Esophagus mucosa (tissue), 1 donor: ENCODE measurements around the gene NEU1. TPM values are rescaled to one million over a fixed set of nuclear protein-coding genes. Genes with fewer than 3 reads are reported as not detected.
"Not testable (repeated sequence)": the region's sequence is repeated elsewhere in the genome, so short reads cannot be mapped to it uniquely, and the experiment has no call there.

Experiments used
- ATAC-seq: fragments of 200-7000 bp; cut with Tn5 transposase; one replicate; pipeline ENCODE4 v1.9.1; 2020
- total RNA-seq: library from RNA; stranded (reverse); gene quantifications from one replicate; pipeline ENCODE4 v1.2.4, GENCODE V29; 2023
- donor health status: DM: yes; HTN: yes; CAD: no.

Gene NEU1
- total RNA-seq, 1 donor from 2014 or later: 17.9 TPM

GRCh38 chr6:31817133-31817928 lies 45.3 kb downstream of the NEU1 start:
- ATAC-seq: not testable (repeated sequence)

- peak; percentile 71 for ATAC-seq
These were observed 47.4 kb downstream of the NEU1 start, which contains the start of the genes HSPA1A and HSPA1L for GRCh38 chr6:31815025-31815838. Gene HSPA1A, plus strand, starts transcription at chr6:31815543. Its CDS starts 214 bp downstream, at chr6:31815757. Gene HSPA1L, minus strand, starts transcription at chr6:31815283. Its CDS starts 3,311 bp downstream, at chr6:31811972.

GRCh38 chr6:31814677-31815024 lies 48.0 kb downstream of the NEU1 start:
- ATAC-seq: peak; percentile 86

DNA sequence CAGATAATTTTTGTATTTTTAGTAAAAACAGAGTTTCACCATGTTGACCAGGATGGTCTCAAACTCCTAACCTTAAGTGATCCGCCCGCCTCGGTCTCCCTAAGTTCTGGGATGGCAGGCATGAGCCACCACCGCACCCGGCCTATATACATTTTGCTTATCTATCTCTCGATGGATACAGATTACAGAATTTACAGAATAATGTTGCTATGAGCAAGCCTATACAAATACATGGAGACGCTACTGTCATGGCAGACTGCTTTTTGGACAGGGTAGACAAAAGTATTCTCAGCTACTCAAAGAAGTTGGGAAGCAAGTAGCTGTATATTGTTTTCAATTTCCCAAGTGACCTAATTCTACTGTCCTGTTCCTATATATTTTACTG lies 49.2 kb downstream of the NEU1 start:
- no peak for ATAC-seq

DNA sequence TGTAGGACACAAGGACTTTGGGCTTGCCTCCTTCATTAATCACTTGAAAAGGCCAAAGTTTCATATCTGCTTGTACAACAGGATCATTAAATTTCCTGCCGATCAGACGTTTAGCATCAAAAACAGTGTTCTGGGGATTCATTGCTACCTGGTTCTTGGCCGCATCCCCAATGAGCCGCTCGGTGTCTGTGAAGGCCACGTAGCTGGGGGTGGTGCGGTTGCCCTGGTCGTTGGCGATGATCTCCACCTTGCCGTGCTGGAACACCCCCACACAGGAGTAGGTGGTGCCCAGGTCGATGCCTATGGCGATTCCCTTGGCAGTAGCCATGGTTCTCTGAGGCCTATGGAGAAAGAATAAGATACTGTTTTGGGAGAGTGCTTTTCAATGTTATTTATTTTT lies 51.0 kb downstream of the NEU1 start:
- no peak for ATAC-seq

GRCh38 chr6:31808599-31808998 lies 54.0 kb downstream of the NEU1 start:
- ATAC-seq: not testable (repeated sequence)

Other genes starting within 250 kb of the NEU1 start
- 3.3 TPM for gene AIF1, start 247.6 kb downstream of the NEU1 start, total RNA-seq
- gene PRRC2A, start 242.1 kb downstream of the NEU1 start, total RNA-seq: 103 TPM
- 143 TPM for gene BAG6, start 210.2 kb downstream of the NEU1 start, total RNA-seq
- gene APOM, start 206.9 kb downstream of the NEU1 start, total RNA-seq: 1.6 TPM
- 18.1 TPM for gene C6orf47, start 202.0 kb downstream of the NEU1 start, total RNA-seq
- 8.2 TPM for gene GPANK1, start 197.8 kb downstream of the NEU1 start, total RNA-seq
- 108 TPM for gene CSNK2B, start 196.7 kb downstream of the NEU1 start, total RNA-seq
- gene LY6G5B, start 192.8 kb downstream of the NEU1 start, total RNA-seq: 2.6 TPM
- 0.72 TPM for gene LY6G5C, start 181.8 kb downstream of the NEU1 start, total RNA-seq
- 28.3 TPM for gene ABHD16A, start 159.5 kb downstream of the NEU1 start, total RNA-seq
- gene LY6G6F, start 156.0 kb downstream of the NEU1 start, total RNA-seq: not detected
- gene LY6G6D, start 147.5 kb downstream of the NEU1 start, total RNA-seq: not detected
- gene LY6G6C, start 141.1 kb downstream of the NEU1 start, total RNA-seq: 10.8 TPM
- 1.1 TPM for gene MPIG6B, start 139.4 kb downstream of the NEU1 start, total RNA-seq
- 15.3 TPM for gene DDAH2, start 133.5 kb downstream of the NEU1 start, total RNA-seq
- 372 TPM for gene CLIC1, start 126.3 kb downstream of the NEU1 start, total RNA-seq
- 12.0 TPM for gene MSH5, start 122.8 kb downstream of the NEU1 start, total RNA-seq
- gene SAPCD1, start 100.2 kb downstream of the NEU1 start, total RNA-seq: 0.64 TPM
- 1.6 TPM for gene VWA7, start 85.5 kb downstream of the NEU1 start, total RNA-seq
- gene VARS1, start 67.1 kb downstream of the NEU1 start, total RNA-seq: 79.8 TPM
- 45.0 TPM for gene LSM2, start 55.9 kb downstream of the NEU1 start, total RNA-seq
- gene HSPA1L, start 47.5 kb downstream of the NEU1 start, total RNA-seq: 0.44 TPM
- 56.6 TPM for gene HSPA1A, start 47.3 kb downstream of the NEU1 start, total RNA-seq
- 92.9 TPM for gene HSPA1B, start 35.1 kb downstream of the NEU1 start, total RNA-seq
- 2.9 TPM for gene SLC44A4, start 16.2 kb upstream of the NEU1 start, total RNA-seq
- 28.2 TPM for gene EHMT2, start 34.9 kb upstream of the NEU1 start, total RNA-seq
- gene ZBTB12, start 39.3 kb upstream of the NEU1 start, total RNA-seq: 2.0 TPM
- gene C2, start 64.9 kb upstream of the NEU1 start, total RNA-seq: 2.9 TPM
- gene CFB, start 83.3 kb upstream of the NEU1 start, total RNA-seq: 36.1 TPM
- gene NELFE, start 96.2 kb upstream of the NEU1 start, total RNA-seq: 57.7 TPM
- gene SKIC2, start 96.4 kb upstream of the NEU1 start, total RNA-seq: 31.3 TPM
- gene DXO, start 109.3 kb upstream of the NEU1 start, total RNA-seq: 10.6 TPM
- gene C4A, start 119.2 kb upstream of the NEU1 start, total RNA-seq: 2.9 TPM
- 5.3 TPM for gene C4B, start 152.0 kb upstream of the NEU1 start, total RNA-seq
- 0.60 TPM for gene CYP21A2, start 175.6 kb upstream of the NEU1 start, total RNA-seq
- 7.6 TPM for gene TNXB, start 246.5 kb upstream of the NEU1 start, total RNA-seq